ENCODE results near the gene PDP2. TPM values are rescaled to one million over a fixed set of nuclear protein-coding genes. Genes with fewer than 3 reads are reported as not detected.

The PDP2 gene, protein sequence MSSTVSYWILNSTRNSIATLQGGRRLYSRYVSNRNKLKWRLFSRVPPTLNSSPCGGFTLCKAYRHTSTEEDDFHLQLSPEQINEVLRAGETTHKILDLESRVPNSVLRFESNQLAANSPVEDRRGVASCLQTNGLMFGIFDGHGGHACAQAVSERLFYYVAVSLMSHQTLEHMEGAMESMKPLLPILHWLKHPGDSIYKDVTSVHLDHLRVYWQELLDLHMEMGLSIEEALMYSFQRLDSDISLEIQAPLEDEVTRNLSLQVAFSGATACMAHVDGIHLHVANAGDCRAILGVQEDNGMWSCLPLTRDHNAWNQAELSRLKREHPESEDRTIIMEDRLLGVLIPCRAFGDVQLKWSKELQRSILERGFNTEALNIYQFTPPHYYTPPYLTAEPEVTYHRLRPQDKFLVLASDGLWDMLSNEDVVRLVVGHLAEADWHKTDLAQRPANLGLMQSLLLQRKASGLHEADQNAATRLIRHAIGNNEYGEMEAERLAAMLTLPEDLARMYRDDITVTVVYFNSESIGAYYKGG
- 48.0 and 51.8 TPM in 2 replicates for total RNA-seq

DNA sequence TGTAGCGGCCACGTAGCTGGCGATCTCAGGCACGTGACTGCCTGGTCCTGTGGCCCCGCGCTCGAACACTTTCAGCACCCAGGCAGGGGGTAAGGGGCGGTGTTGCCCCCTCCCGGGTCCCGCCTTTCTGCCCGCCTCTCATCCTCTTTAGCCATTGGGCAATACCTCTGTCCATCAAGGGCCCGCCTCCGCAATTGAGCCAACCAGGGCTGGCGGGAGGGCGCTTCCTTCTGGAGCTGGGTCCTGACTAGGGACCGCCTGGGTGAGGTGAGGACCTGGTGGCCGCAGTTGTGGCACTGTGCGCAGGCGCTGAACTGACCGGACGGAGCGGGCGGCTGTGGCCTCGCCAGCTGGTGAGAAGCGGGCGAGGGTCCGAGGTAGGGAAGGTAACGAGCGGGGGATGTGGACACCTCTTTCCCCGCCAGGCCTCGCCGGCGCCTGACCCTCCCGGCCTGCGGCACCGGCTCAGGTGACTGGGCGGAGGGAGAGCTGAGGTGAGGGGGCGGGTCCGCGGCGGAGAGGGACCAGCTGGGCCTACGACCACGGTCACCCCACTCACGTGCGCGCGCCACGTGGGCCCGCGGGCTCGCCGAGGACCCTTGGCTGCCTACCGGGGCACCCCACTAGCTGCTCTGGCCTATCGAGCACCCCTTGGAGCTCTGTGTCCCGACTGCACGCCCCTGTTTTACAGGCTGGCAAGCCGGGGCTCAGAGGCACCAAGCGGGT is at the start of gene PDP2:
Gene PDP2 (plus strand): TSS at position 228 of the 726 bp plus-strand sequence. CDS start 3,770 bp downstream, outside the sequence.
- intact Hi-C loops (cut with micrococcal nuclease) = loop anchor here (5.0 kb wide), 1 partner anchor 47 kb away; the partner anchor contains the start of gene RRAD
- Mint-ChIP-seq H3K36me3 (ENCODE audit: low read depth) (peaks cover 19% of the 10 kb centered on the region), H3K9me3 (no peaks in the 10 kb centered on the region), H3K4me1 (peaks cover 46% of the 10 kb centered on the region), H3K27ac (peak within 1 kb of the TSS; percentile 96), H3K27me3 (no peaks in the 10 kb centered on the region), H3K4me3 (peak within 1 kb of the TSS; percentile 93)
- DNase-seq = peak; percentile 98

DNA sequence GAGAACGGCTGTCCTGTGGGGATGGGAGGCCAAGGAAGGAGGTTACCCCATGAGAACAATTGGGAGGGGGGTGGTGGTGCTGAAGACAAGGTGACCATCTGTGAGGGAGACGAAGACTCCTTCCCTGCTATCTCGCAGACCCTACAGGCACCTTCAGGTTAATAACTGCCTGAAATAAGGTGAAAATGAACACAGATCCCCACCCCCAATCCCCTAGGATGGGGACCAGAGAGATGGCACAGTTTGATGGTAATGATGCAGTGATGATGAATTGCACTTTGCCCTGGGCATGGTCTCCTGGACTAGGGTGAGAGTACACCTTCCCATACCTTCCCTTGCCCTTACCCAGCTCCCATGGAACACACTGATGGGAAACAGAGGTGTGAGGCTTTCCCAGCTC is 48.1 kb upstream of the PDP2 start:
- DNase-seq = peak; percentile 57
- H3K36me3 Mint-ChIP-seq (ENCODE audit: low read depth) = peaks cover 6% of the 10 kb centered on the region
- H3K4me3 Mint-ChIP-seq = no peak overlapping the region
- H3K9me3 Mint-ChIP-seq = no peaks in the 10 kb centered on the region
- H3K27ac Mint-ChIP-seq = no peak overlapping the region
- H3K27me3 Mint-ChIP-seq = peaks cover 3% of the 10 kb centered on the region
- intact Hi-C loops (cut with micrococcal nuclease) = no loop called here
- H3K4me1 Mint-ChIP-seq = peaks cover 23% of the 10 kb centered on the region

DNA sequence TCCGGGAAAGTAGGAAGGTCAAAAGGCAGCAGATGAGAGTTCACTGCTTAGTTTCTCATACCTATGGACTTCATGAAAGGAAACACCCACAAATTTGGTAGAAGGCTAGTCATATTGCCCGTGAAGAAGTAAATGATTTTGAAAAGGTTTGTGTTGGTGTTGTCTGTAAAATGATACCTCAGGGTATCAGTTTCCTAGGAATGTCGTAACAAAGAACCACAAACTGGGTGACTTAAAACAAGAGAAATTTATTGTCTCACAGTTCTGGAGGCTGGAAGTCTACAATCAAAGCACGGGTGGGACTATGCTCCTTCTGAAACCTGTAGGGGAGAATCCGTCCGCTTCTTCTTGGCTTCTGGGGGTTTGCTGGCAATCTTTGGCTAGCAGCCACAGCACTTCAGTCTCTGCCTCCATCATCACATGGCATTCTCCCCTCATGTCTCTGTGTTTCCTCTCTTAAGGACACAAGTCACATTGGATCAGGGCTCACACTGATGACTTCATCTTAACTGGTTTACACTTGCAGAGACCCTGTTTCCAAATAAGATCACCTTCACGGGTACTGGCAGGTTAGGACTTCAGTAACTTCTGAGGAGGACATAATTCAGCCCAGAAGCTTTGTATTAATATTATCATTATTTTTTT is 47.5 kb upstream of the PDP2 start:
- Mint-ChIP-seq H3K4me3 (no peak overlapping the region), H3K9me3 (no peaks in the 10 kb centered on the region), H3K36me3 (ENCODE audit: low read depth) (peaks cover 3% of the 10 kb centered on the region), H3K27ac (no peak overlapping the region), H3K4me1 (peaks cover 21% of the 10 kb centered on the region), H3K27me3 (peaks cover 7% of the 10 kb centered on the region)
- DNase-seq = peak; percentile 55
- intact Hi-C loops (cut with micrococcal nuclease) = no loop called here

DNA sequence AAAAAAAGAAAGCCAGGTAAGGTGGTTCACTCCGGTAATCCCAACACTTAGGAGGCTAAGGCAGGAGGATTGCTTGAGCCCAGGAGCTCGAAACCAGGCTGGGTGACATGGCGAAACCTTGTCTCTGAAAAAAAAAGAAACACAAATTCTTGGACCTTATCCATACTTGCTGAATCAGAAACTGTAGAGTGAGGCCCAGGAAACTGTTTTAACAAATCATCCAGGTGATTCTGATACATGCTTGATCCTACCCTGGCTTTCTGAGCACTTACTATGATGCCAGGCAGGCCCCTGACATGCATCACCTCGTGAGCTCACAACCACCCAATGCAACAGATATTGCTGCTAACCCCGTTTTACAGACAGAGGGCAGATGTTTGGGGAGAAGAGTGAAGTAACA is 45.6 kb upstream of the PDP2 start:
- H3K27me3 Mint-ChIP-seq = peaks cover 24% of the 10 kb centered on the region
- peaks cover 7% of the 10 kb centered on the region for H3K4me1 Mint-ChIP-seq
- H3K4me3 Mint-ChIP-seq = no peak overlapping the region
- H3K27ac Mint-ChIP-seq = no peak overlapping the region
- peaks cover 7% of the 10 kb centered on the region for H3K9me3 Mint-ChIP-seq
- intact Hi-C loops (cut with micrococcal nuclease) = no loop called here
- no peaks in the 10 kb centered on the region for H3K36me3 Mint-ChIP-seq (ENCODE audit: low read depth)
- no peak for DNase-seq

DNA sequence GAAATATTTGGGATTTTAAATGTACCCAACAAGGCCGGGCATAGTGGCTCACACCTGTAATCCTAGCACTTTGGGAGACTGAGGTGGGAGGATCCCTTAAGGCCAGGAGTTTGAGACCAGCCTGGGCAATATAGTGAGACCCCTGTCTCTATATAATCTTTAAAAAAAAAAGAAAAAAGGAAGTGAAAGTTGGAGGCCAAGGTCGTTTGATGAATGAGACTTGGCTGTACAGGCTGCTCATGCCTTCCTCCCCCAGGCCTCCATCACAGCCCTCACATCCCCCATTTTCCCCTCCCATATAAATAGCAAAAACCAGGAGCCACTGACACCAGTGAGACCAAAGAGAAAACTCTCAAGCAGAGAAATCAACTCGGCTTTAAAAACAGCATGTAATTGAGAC is 39.4 kb upstream of the PDP2 start:
- H3K27me3 Mint-ChIP-seq = peaks cover 59% of the 10 kb centered on the region
- no peaks in the 10 kb centered on the region for H3K36me3 Mint-ChIP-seq (ENCODE audit: low read depth)
- no peak overlapping the region for H3K27ac Mint-ChIP-seq
- H3K4me3 Mint-ChIP-seq = no peak overlapping the region
- no peak for DNase-seq
- H3K4me1 Mint-ChIP-seq = peaks cover 7% of the 10 kb centered on the region
- intact Hi-C loops (cut with micrococcal nuclease) = no loop called here
- peaks cover 7% of the 10 kb centered on the region for H3K9me3 Mint-ChIP-seq

DNA sequence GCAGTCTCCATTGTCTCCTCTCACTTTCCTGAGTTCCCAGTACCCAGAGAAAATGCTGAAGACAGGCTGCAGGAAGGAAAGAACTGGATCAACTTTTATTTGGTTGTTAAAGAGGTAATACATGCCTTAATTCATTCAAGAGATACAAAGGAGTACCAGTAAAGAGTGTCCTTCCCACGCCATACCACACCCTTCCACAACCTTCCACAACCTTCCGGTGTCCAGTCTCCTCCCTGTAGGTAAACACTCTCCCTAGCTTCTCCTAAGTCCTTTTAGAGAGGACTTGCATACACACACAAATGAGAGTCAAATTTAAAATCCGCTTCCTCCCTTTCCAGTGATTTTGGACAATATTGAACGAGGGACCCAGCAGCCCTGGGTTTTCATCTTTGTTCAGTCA is 38.9 kb upstream of the PDP2 start:
- Mint-ChIP-seq H3K4me3 (no peak overlapping the region), H3K27me3 (peaks cover 64% of the 10 kb centered on the region), H3K27ac (no peak overlapping the region), H3K36me3 (ENCODE audit: low read depth) (no peaks in the 10 kb centered on the region), H3K9me3 (peaks cover 7% of the 10 kb centered on the region), H3K4me1 (peaks cover 7% of the 10 kb centered on the region)
- DNase-seq = no peak
- intact Hi-C loops (cut with micrococcal nuclease) = no loop called here

DNA sequence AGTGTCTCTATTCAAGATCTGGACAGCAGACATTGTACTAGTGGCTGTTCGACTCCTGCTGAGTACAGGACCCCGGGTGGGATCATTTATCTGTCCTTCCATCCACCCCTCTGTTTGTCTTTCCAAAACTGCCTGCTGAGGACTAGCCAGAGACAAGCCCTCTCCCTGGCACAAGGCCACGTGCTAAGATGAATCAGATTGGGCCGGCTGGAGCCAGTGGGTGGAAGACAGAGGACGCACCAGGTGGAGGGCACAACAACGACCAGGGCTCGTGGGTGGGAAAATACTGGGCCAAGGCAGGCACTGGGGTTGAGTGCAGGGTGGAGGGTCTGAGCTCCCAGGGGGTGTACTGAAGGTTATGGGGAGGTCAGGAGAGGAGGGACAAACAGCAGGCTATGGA is 37.5 kb upstream of the PDP2 start:
- peaks cover 7% of the 10 kb centered on the region for H3K9me3 Mint-ChIP-seq
- H3K27me3 Mint-ChIP-seq = peaks cover 62% of the 10 kb centered on the region
- H3K27ac Mint-ChIP-seq = no peak overlapping the region
- intact Hi-C loops (cut with micrococcal nuclease) = no loop called here
- H3K4me1 Mint-ChIP-seq = peaks cover 11% of the 10 kb centered on the region
- no peak for DNase-seq
- H3K36me3 Mint-ChIP-seq (ENCODE audit: low read depth) = no peaks in the 10 kb centered on the region
- H3K4me3 Mint-ChIP-seq = no peak overlapping the region

DNA sequence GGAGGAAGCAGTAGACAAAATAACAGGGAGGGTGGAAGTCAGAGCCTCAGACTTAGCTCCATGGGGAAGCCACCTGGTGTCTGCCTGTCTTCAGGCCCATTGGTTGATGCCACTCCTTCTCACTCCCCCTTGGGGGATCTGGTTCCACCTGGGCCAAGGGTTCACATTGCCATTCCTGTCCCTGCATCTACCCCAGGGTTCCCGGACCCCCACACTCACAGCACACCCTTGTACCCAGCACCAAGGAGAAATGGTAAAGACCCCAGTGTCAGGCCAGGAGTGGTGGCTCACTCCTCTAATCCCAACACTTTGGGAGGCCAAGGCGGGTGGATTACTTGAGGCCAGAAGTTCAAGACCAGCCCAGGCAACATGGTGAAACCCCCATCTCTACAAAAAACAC is 37.1 kb upstream of the PDP2 start:
- peak; percentile 53 for DNase-seq
- Mint-ChIP-seq H3K4me3 (no peak overlapping the region), H3K9me3 (peaks cover 5% of the 10 kb centered on the region), H3K27me3 (peaks cover 60% of the 10 kb centered on the region), H3K27ac (no peak overlapping the region), H3K4me1 (peaks cover 16% of the 10 kb centered on the region), H3K36me3 (ENCODE audit: low read depth) (no peaks in the 10 kb centered on the region)
- intact Hi-C loops (cut with micrococcal nuclease) = no loop called here

DNA sequence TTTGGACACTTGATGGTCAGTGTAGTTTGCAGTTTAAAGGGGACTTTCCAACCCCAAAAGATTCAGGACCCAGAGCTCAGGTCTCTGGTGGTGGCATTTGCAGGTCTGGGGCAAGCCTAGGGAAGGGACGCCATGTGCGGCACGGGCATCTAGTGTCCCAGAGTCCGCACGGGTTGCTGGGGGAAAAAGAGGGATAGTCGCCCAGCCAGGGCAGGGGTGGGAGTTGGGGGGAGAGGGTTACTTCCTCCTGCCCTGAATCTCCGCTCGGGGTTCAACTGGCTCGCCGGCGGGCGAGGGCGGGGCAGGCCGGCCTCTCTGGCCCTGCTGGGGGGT is 36.3 kb upstream of the PDP2 start:
- peaks cover 52% of the 10 kb centered on the region for H3K27me3 Mint-ChIP-seq
- peak overlapping the region; percentile 73 for H3K4me3 Mint-ChIP-seq
- DNase-seq = no peak
- peaks cover 19% of the 10 kb centered on the region for H3K4me1 Mint-ChIP-seq
- H3K36me3 Mint-ChIP-seq (ENCODE audit: low read depth) = no peaks in the 10 kb centered on the region
- intact Hi-C loops (cut with micrococcal nuclease) = no loop called here
- H3K9me3 Mint-ChIP-seq = no peaks in the 10 kb centered on the region
- no peak overlapping the region for H3K27ac Mint-ChIP-seq

DNA sequence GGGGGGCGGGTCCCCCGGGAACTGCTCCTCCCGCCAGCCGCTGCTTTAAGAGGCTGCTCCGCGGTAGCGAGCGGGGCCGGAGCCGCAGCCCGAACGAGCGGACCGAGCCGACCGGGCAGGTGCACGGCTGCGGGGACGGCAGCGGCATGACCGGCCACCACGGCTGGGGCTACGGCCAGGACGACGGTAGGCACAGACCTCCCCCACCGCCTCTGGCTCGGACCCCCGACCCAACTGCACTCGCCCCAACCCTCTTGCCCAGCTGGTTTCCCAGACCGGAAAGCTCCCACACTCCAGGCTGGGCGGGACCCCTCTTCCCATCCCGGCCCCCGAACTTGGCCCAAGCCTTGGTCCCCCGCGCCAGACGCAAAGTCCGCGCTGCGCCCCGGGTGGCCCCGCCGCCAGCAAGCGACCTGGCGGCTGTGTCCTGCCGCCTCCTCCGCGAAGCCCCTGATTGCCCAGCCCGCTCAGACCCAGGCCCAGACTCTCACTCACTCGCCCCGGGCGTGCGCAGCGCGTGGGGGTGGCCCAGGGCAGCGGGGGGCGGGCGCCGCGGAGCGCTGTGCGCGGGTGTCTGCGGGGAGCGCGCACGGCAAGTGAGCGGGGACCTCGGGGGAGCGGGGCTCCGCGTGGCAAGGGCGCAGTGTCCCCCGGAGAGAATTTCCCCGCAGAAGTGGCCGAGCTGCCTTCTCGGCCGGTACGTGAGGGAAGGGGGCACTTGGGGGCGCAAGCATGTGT is 35.8 kb upstream of the PDP2 start, which contains the start of gene CA7:
Gene CA7 (plus strand): TSS at position 73 of the 738 bp plus-strand sequence. CDS start 74 bp downstream, at position 147.
- peak within 1 kb of the TSS; percentile 73 for H3K4me3 Mint-ChIP-seq

DNA sequence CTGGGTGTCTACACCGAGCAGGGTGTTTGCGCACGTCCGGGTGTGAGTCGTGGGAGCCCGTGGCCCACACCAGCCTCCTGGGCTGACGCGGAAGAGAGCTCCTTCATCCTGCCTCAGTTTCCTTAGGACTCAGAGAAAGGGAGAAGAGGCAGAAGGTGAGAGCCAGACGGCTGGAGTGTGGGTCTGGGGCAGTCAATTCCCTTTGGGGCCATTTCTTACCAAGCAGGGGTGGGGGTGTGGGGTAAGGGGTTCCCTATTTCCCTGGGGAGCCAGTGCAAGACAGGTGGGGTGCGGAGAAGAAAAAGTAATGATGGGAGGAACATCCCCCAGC is 35.3 kb upstream of the PDP2 start:
- Mint-ChIP-seq H3K36me3 (ENCODE audit: low read depth) (no peaks in the 10 kb centered on the region), H3K9me3 (no peaks in the 10 kb centered on the region), H3K27me3 (peaks cover 43% of the 10 kb centered on the region), H3K27ac (no peak overlapping the region), H3K4me3 (peak overlapping the region; percentile 61), H3K4me1 (peaks cover 19% of the 10 kb centered on the region)
- intact Hi-C loops (cut with micrococcal nuclease) = no loop called here
- DNase-seq = no peak

More for the DNA sequence above, 35.8 kb upstream of the PDP2 start, which contains the start of gene CA7:
- Mint-ChIP-seq H3K4me1 (peaks cover 19% of the 10 kb centered on the region), H3K36me3 (ENCODE audit: low read depth) (no peaks in the 10 kb centered on the region), H3K27me3 (peaks cover 47% of the 10 kb centered on the region), H3K27ac (no peak within 1 kb of the TSS), H3K9me3 (no peaks in the 10 kb centered on the region)
- DNase-seq = no peak
- intact Hi-C loops (cut with micrococcal nuclease) = no loop called here

DNA sequence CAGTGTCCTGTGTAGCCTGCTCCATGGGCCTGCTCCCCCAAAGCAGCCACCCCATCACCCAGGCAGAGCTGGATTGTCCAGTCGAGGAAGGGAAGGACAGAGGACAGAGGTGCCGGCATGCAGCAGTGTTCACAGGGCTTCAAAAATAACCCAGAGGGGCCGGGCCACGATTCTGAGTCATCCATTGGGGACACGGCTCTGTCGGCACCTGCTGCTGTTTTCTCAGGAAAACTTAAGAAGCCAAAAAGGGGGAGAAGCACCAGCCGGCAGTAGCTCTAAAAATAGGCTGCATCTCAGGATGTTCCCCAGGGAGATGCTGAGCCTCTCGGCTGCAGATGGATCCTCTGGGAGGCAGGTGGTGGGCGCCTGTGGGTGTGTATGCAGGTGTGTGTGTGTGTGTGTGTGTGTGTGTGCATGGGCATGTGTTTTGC is 34.5 kb upstream of the PDP2 start:
- no peak overlapping the region for H3K27ac Mint-ChIP-seq
- no peaks in the 10 kb centered on the region for H3K9me3 Mint-ChIP-seq
- intact Hi-C loops (cut with micrococcal nuclease) = no loop called here
- peaks cover 40% of the 10 kb centered on the region for H3K27me3 Mint-ChIP-seq
- no peaks in the 10 kb centered on the region for H3K36me3 Mint-ChIP-seq (ENCODE audit: low read depth)
- peak overlapping the region; percentile 61 for H3K4me3 Mint-ChIP-seq
- H3K4me1 Mint-ChIP-seq = peaks cover 19% of the 10 kb centered on the region
- no peak for DNase-seq

DNA sequence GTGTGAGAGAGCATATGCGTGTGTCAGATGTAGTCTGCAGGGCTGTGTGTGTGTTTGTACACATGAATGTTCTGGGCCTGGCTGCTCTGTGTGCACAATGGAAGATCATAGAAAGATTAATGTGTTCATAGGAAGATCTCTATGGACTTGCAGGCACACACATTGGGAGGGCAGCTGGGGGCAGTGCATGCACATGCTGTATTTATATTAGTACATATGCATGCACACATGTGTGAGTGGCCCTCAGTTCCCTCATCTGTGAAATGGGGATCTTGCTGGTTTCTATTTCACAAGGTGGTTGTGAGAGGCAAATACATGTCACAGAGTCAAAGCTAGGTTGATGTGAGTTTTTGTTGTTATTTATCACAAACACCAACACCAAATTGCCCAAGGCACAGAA is 34.0 kb upstream of the PDP2 start:
- no peaks in the 10 kb centered on the region for H3K9me3 Mint-ChIP-seq
- DNase-seq = no peak

More for the DNA sequence above, 34.0 kb upstream of the PDP2 start:
- peaks cover 19% of the 10 kb centered on the region for H3K4me1 Mint-ChIP-seq
- H3K36me3 Mint-ChIP-seq (ENCODE audit: low read depth) = no peaks in the 10 kb centered on the region
- H3K27me3 Mint-ChIP-seq = peaks cover 38% of the 10 kb centered on the region
- intact Hi-C loops (cut with micrococcal nuclease) = no loop called here
- no peak overlapping the region for H3K27ac Mint-ChIP-seq
- peak overlapping the region; percentile 2 for H3K4me3 Mint-ChIP-seq
